Astrocyte (in vitro differentiated cells and primary cell): ENCODE measurements around the gene SLC39A10. TPM values are rescaled to one million over a fixed set of nuclear protein-coding genes. Genes with fewer than 3 reads are reported as not detected.

Experiments
- DNase-seq: peaks from one replicate; pipeline ENCODE4 v3.0.0-alpha.2; 2010; ENCODE audit warnings: low read depth
- FAIRE-seq: peaks from 2 replicates; lab custom pipeline; 2011; peaks lifted over from hg19 to GRCh38; lab: Jason Lieb, UNC
- H2AFZ ChIP-seq: 2 replicates; pipeline ENCODE4 v1.6.0; 2012; ENCODE audit warnings: low read depth, low read length, inconsistent platforms
- H3K27ac ChIP-seq: 2 replicates; pipeline ENCODE4 v1.5.1; 2011; ENCODE audit warnings: low read depth, low read length, inconsistent platforms
- H3K27me3 ChIP-seq: 2 replicates; pipeline ENCODE4 v1.6.0; 2011; ENCODE audit warnings: low read length, inconsistent platforms; ENCODE audit not compliant: insufficient read depth
- H3K36me3 ChIP-seq: 2 replicates; pipeline ENCODE4 v1.5.1; 2011; ENCODE audit warnings: low read length, inconsistent platforms; ENCODE audit not compliant: insufficient read depth
- H3K4me1 ChIP-seq: 2 replicates; pipeline ENCODE4 v1.5.1; 2011; ENCODE audit warnings: low read length, inconsistent platforms; ENCODE audit not compliant: insufficient read depth
- H3K4me2 ChIP-seq: 2 replicates; pipeline ENCODE4 v1.6.0; 2012; ENCODE audit warnings: low read length, inconsistent platforms
- H3K4me3 ChIP-seq: 2 replicates; pipeline ENCODE4 v1.5.1; 2011; ENCODE audit warnings: low read depth, mild to moderate bottlenecking, low read length, inconsistent platforms; ENCODE audit not compliant: insufficient read depth
- H3K79me2 ChIP-seq: 2 replicates; pipeline ENCODE4 v1.6.0; 2012; ENCODE audit warnings: mild to moderate bottlenecking, low read length, inconsistent platforms; ENCODE audit not compliant: insufficient read depth
- H3K9ac ChIP-seq: 2 replicates; pipeline ENCODE4 v1.6.0; 2012; ENCODE audit warnings: mild to moderate bottlenecking, low read length, inconsistent platforms
- H3K9me3 ChIP-seq: 2 replicates; pipeline ENCODE4 v1.5.1; 2012; ENCODE audit warnings: low read depth, mild to moderate bottlenecking, low read length, inconsistent platforms; ENCODE audit not compliant: insufficient read depth
- H4K20me1 ChIP-seq: 2 replicates; pipeline ENCODE4 v1.6.0; 2012; ENCODE audit warnings: low read length, inconsistent platforms; ENCODE audit not compliant: insufficient read depth
- H3K27ac Mint-ChIP-seq: one replicate; pipeline ENCODE4 v1.8.0; 2021; ENCODE audit warnings: mild to moderate bottlenecking, mixed read lengths; ENCODE audit not compliant: unreplicated experiment
- H3K27me3 Mint-ChIP-seq: one replicate; pipeline ENCODE4 v1.8.0; 2021; ENCODE audit warnings: low read depth, mixed read lengths; ENCODE audit not compliant: unreplicated experiment
- H3K36me3 Mint-ChIP-seq: one replicate; pipeline ENCODE4 v1.8.0; 2021; ENCODE audit warnings: low read depth, mixed read lengths; ENCODE audit not compliant: unreplicated experiment
- H3K4me1 Mint-ChIP-seq: one replicate; pipeline ENCODE4 v1.8.0; 2021; ENCODE audit warnings: low read depth, mixed read lengths; ENCODE audit not compliant: unreplicated experiment
- H3K4me3 Mint-ChIP-seq: one replicate; pipeline ENCODE4 v1.8.0; 2021; ENCODE audit warnings: mild to moderate bottlenecking, moderate library complexity, mixed read lengths; ENCODE audit not compliant: unreplicated experiment
- H3K9me3 Mint-ChIP-seq: one replicate; pipeline ENCODE4 v1.8.0; 2021; ENCODE audit warnings: mild to moderate bottlenecking, mixed read lengths; ENCODE audit not compliant: unreplicated experiment
- CTCF ChIP-seq: IDR thresholded peaks from 2 replicates; pipeline ENCODE4 v1.5.1; 2011; ENCODE audit warnings: low read depth, mild to moderate bottlenecking, inconsistent platforms, low read length, moderate library complexity; ENCODE audit not compliant: insufficient read depth
- EZH2 ChIP-seq: IDR thresholded peaks from 2 replicates; pipeline ENCODE4 v1.6.1; 2012; ENCODE audit warnings: mild to moderate bottlenecking, low read length, inconsistent platforms; ENCODE audit not compliant: insufficient read depth
- total RNA-seq: library from RNA; stranded (reverse); gene quantifications from 2 replicates; pipeline ENCODE4 v1.2.1, GENCODE V29; 2021

The SLC39A10 gene
- total RNA-seq, 1 donor from 2014 or later, result 96.2 TPM

GRCh38 chr2:195694553-195694952, 37.5 kb downstream of the SLC39A10 start:
- peak overlapping the region; percentile 53 for H3K27ac Mint-ChIP-seq
- Histone ChIP-seq H3K4me2 (no peak overlapping the region), H3K27ac (no peak overlapping the region), H3K4me3 (no peak overlapping the region), H2AFZ (no peak overlapping the region), H3K9me3 (no peaks in the 10 kb centered on the region), H4K20me1 (peaks cover 3% of the 10 kb centered on the region), H3K27me3 (no peaks in the 10 kb centered on the region), H3K36me3 (no peaks in the 10 kb centered on the region), H3K4me1 (no peaks in the 10 kb centered on the region), H3K79me2 (peaks cover 23% of the 10 kb centered on the region), H3K9ac (no peak overlapping the region)
- DNase-seq (no peak), FAIRE-seq (no peak)
- H3K9me3 Mint-ChIP-seq, result no peaks in the 10 kb centered on the region
- no peaks in the 10 kb centered on the region for H3K27me3 Mint-ChIP-seq
- H3K36me3 Mint-ChIP-seq, result peaks cover 4% of the 10 kb centered on the region
- H3K4me3 Mint-ChIP-seq, result no peak overlapping the region
- H3K4me1 Mint-ChIP-seq, result peaks cover 7% of the 10 kb centered on the region
- no peak for TF ChIP-seq EZH2

- no peak for DNase-seq
- Histone ChIP-seq H3K4me2 (no peak overlapping the region), H3K9me3 (no peaks in the 10 kb centered on the region), H3K27me3 (no peaks in the 10 kb centered on the region), H4K20me1 (peaks cover 3% of the 10 kb centered on the region), H3K79me2 (peaks cover 23% of the 10 kb centered on the region), H3K27ac (no peak overlapping the region), H3K4me3 (no peak overlapping the region), H3K36me3 (no peaks in the 10 kb centered on the region), H3K9ac (no peak overlapping the region), H2AFZ (no peak overlapping the region), H3K4me1 (no peaks in the 10 kb centered on the region)
- H3K4me1 Mint-ChIP-seq, result peaks cover 7% of the 10 kb centered on the region
- no peak for FAIRE-seq
- H3K36me3 Mint-ChIP-seq, result peaks cover 4% of the 10 kb centered on the region
- TF ChIP-seq CTCF (no peak), EZH2 (no peak)
- H3K4me3 Mint-ChIP-seq, result no peak overlapping the region
- H3K27ac Mint-ChIP-seq, result peak overlapping the region; percentile 16
- no peaks in the 10 kb centered on the region for H3K27me3 Mint-ChIP-seq
- H3K9me3 Mint-ChIP-seq, result no peaks in the 10 kb centered on the region
Measured at GRCh38 chr2:195695002-195695631, 38.1 kb downstream of the SLC39A10 start.

- Histone ChIP-seq H3K4me1 (no peaks in the 10 kb centered on the region), H3K9ac (no peak overlapping the region), H4K20me1 (peaks cover 3% of the 10 kb centered on the region), H2AFZ (no peak overlapping the region), H3K79me2 (peaks cover 25% of the 10 kb centered on the region), H3K9me3 (no peaks in the 10 kb centered on the region), H3K27me3 (no peaks in the 10 kb centered on the region), H3K4me3 (no peak overlapping the region), H3K36me3 (no peaks in the 10 kb centered on the region), H3K27ac (no peak overlapping the region), H3K4me2 (no peak overlapping the region)
- Mint-ChIP-seq H3K9me3 (peaks cover 2% of the 10 kb centered on the region), H3K27ac (no peak overlapping the region), H3K4me1 (peaks cover 7% of the 10 kb centered on the region), H3K4me3 (no peak overlapping the region), H3K27me3 (no peaks in the 10 kb centered on the region), H3K36me3 (peaks cover 10% of the 10 kb centered on the region)
- TF ChIP-seq EZH2, result no peak
- TF ChIP-seq CTCF, result no peak
- FAIRE-seq (no peak), DNase-seq (no peak)
Measured at GRCh38 chr2:195696012-195696411, 39.0 kb downstream of the SLC39A10 start.
